ENCODE data around the gene NFIA. TPM values are rescaled to one million over a fixed set of nuclear protein-coding genes. Genes with fewer than 3 reads are reported as not detected.
A peak's percentile ranks its signal among the peaks of the same experiment; 100 is the strongest.

Gene NFIA
- total and polyA plus RNA-seq, 9 of the 15 experiments (the other 6 are each of a cell fraction or from before 2014, with no cell fraction given), result 5.3 to 24.9 (median 9.8) TPM

- Histone ChIP-seq H2AFZ (ENCODE audit: low read depth, low read length) (no peak overlapping the region; the same call in 1 of the 2 replicates), H3K79me2 (ENCODE audit: control insufficient read depth, insufficient read depth, low read length) (peaks cover 5% of the 10 kb centered on the region; the same call in 2 of the 3 replicates), H3K27me3 (ENCODE audit: control insufficient read depth in 2 of 2, insufficient read depth in 2 of 2, low read length in 2 of 2) (no peaks in the 10 kb centered on the region), H3K4me1 (replicated peaks in 1 of 2; ENCODE audit: control insufficient read depth in 2 of 2, insufficient read depth in 2 of 2, low read length in 2 of 2) (no peaks in the 10 kb centered on the region; a peak in 1 of 5 replicates), H3K4me2 (ENCODE audit: insufficient read depth, low read length) (peak overlapping the region; percentile 11; the same call in 1 of the 2 replicates), H3K4me3 (no peak overlapping the region), H3K27ac (ENCODE audit: extremely low read depth, low read depth, low read length) (no peak overlapping the region), H3K9me1 (ENCODE audit: control insufficient read depth, insufficient read depth, low read length) (no peaks in the 10 kb centered on the region), H4K20me1 (replicated peaks; ENCODE audit: control insufficient read depth, insufficient read depth, low read length) (no peaks in the 10 kb centered on the region), H3K9ac (ENCODE audit: insufficient read depth in 1 of 2, low read depth in 2 of 2, low read length in 2 of 2) (0 out of 4 replicates have a peak overlapping the region, but pooled peaks of 1 of the 2 experiments have one; percentile 6), H3K36me3 (ENCODE audit: control insufficient read depth, insufficient read depth, low read length) (no peaks in the 10 kb centered on the region), H3K9me3 (replicated peaks; ENCODE audit: control insufficient read depth, insufficient read depth, low read depth, low read length) (no peaks in the 10 kb centered on the region)
- no TSS peak for BruUV-seq (replicated peaks)
- in situ Hi-C loops (cut with MboI), result no loop called here
- FAIRE-seq (no peak), ATAC-seq (peak; percentile 63), DNase-seq (ENCODE audit: extremely low read depth in 1 of 4, low spot score in 3 of 4) (no peak)
- intact Hi-C loops (cut with micrococcal nuclease), result no loop called here
- CTCF ChIA-PET (ENCODE audit: low intra/inter-chr PET ratio), result no interaction called here
- POLR2A ChIA-PET, result interaction anchor here (0.7 to 1.3 kb wide), 5 partner anchors 9 to 368 kb away, joined by 3 to 4 read pairs (median 3); no protein-coding TSS in a partner anchor
- 11% methylated on average over 2 of the region's 2 CpGs for WGBS (ENCODE audit: insufficient coverage, low coverage, missing lambda C conversion rate)
- TF ChIP-seq TAL1 (IDR thresholded peaks at IDR 0.05) (peak; percentile 35), ARID1B (IDR thresholded peaks at IDR 0.05) (peak; percentile 19; the same call in 1 of the 2 replicates), TCF3 (CRISPR knock-in tag; IDR thresholded peaks at IDR 0.05) (peak; percentile 31), SMARCA4 (IDR thresholded peaks at IDR 0.05) (0 out of 2 replicates have a peak, but pooled peaks have one; percentile 16), FOXA3 (CRISPR knock-in tag; conservative IDR thresholded peaks at IDR 0.05 in 1 of 2, IDR thresholded peaks at IDR 0.05 in 1 of 2) (peak in 1 of 2 experiments; percentile 75; a peak in 2 of 4 replicates), CBFA2T3 (IDR thresholded peaks at IDR 0.05) (peak; percentile 21; the same call in 1 of the 2 replicates), HNRNPLL (IDR thresholded peaks at IDR 0.05; ENCODE audit: low read depth, low read length, poor library complexity, severe bottlenecking) (no peak), NR2C2 (CRISPR knock-in tag; IDR thresholded peaks at IDR 0.05) (no peak), NR2C2 (tag; IDR thresholded peaks at IDR 0.05) (no peak)
These were observed 217.1 kb downstream of the NFIA start for GRCh38 chr1:61299463-61299862.
